HK-2 (cell line): ENCODE results near the gene TOMM40.
A peak's percentile ranks its signal among the peaks of the same experiment; 100 is the strongest.
"Not testable (repeated sequence)": the region's sequence is repeated elsewhere in the genome, so short reads cannot be mapped to it uniquely, and the experiment has no call there.

Experiments
- DNase-seq: peaks from one replicate; pipeline ENCODE4 v3.0.0-alpha.2; 2018; ENCODE audit not compliant: unreplicated experiment

Gene TOMM40

GRCh38 chr19:44897835-44898234 is 6.8 kb downstream of the TOMM40 start:
- DNase-seq = no peak

DNA sequence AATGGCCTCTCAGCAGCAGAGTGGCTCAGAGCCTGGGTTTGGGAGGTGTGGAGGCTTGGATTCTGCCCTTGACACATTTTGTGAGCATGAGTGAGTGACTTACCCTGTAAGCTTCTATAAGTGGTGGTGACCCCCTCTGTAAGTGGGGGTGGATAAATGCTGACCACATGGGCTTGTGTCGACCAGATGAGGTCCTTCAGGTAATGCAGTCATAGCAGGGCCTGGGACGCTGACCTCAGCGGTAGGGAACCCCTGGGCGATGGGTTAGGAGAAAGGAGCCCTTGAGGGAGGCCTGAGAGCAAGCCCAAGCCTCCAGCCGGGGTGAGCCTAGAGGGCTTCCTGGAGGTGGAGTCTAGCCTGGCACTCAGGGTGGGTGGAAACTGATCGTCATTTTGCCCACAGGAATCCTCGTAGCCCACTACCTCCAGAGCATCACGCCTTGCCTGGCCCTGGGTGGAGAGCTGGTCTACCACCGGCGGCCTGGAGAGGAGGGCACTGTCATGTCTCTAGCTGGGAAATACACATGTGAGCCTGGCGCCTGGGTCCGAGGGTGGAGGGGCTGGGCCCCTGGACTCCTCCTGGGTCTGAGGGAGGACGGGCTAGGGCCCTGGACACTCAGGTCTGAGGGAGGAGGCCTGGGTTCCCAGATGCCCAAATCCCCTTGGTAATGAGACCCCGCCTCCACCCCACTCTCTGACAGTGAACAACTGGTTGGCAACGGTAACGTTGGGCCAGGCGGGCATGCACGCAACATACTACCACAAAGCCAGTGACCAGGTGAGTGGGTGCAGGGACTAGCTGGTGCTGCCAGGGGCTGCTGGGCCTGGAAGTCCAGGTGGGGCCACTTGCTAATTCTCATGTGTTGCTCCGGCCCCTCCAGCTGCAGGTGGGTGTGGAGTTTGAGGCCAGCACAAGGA is 9.5 kb downstream of the TOMM40 start:
- no peak for DNase-seq

GRCh38 chr19:44903216-44903601 is 12.2 kb downstream of the TOMM40 start:
- DNase-seq = no peak

DNA sequence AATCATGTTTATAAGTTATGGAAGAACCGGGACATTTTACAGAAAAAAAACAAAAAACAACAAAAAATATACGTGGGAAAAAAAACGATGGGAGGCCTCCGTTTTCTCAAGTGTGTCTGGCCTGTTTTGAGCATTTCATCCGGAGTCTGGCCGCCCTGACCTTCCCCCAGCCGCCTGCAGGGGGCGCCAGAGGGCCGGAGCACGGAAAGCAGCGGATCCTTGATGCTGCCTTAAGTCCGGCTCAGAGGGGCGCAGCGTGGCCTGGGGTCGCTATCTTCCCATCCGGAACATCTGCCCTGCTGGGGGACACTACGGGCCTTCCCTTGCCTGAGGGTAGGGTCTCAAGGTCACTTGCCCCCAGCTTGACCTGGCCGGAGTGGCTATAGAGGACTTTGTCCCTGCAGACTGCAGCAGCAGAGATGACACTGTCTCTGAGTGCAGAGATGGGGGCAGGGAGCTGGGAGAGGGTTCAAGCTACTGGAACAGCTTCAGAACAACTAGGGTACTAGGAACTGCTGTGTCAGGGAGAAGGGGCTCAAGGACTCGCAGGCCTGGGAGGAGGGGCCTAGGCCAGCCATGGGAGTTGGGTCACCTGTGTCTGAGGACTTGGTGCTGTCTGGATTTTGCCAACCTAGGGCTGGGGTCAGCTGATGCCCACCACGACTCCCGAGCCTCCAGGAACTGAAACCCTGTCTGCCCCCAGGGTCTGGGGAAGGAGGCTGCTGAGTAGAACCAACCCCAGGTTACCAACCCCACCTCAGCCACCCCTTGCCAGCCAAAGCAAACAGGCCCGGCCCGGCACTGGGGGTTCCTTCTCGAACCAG is 12.8 kb downstream of the TOMM40 start:
- DNase-seq = peak; percentile 78

DNA sequence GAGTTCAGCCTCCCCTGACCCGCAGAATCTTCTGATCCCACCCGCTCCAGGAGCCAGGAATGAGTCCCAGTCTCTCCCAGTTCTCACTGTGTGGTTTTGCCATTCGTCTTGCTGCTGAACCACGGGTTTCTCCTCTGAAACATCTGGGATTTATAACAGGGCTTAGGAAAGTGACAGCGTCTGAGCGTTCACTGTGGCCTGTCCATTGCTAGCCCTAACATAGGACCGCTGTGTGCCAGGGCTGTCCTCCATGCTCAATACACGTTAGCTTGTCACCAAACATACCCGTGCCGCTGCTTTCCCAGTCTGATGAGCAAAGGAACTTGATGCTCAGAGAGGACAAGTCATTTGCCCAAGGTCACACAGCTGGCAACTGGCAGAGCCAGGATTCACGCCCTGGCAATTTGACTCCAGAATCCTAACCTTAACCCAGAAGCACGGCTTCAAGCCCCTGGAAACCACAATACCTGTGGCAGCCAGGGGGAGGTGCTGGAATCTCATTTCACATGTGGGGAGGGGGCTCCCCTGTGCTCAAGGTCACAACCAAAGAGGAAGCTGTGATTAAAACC is 13.5 kb downstream of the TOMM40 start:
- DNase-seq = no peak

- DNase-seq = no peak
Observed at GRCh38 chr19:44905437-44906160, 14.5 kb downstream of the TOMM40 start, which contains the start of gene APOE. TSS of gene APOE (plus strand) at chr19:44905796. CDS start at chr19:44906625, 829 bp downstream.

- no peak for DNase-seq
Observed at GRCh38 chr19:44907613-44908012, 16.6 kb downstream of the TOMM40 start.

DNA sequence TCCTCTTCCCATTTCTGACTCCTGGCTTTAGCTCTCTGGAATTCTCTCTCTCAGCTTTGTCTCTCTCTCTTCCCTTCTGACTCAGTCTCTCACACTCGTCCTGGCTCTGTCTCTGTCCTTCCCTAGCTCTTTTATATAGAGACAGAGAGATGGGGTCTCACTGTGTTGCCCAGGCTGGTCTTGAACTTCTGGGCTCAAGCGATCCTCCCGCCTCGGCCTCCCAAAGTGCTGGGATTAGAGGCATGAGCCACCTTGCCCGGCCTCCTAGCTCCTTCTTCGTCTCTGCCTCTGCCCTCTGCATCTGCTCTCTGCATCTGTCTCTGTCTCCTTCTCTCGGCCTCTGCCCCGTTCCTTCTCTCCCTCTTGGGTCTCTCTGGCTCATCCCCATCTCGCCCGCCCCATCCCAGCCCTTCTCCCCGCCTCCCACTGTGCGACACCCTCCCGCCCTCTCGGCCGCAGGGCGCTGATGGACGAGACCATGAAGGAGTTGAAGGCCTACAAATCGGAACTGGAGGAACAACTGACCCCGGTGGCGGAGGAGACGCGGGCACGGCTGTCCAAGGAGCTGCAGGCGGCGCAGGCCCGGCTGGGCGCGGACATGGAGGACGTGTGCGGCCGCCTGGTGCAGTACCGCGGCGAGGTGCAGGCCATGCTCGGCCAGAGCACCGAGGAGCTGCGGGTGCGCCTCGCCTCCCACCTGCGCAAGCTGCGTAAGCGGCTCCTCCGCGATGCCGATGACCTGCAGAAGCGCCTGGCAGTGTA is 17.2 kb downstream of the TOMM40 start:
- DNase-seq = no peak

- no peak for DNase-seq
Observed at GRCh38 chr19:44908836-44909261, 17.8 kb downstream of the TOMM40 start.

GRCh38 chr19:44909775-44910174 is 18.7 kb downstream of the TOMM40 start:
- DNase-seq = no peak

- not testable (repeated sequence) for DNase-seq
Observed at GRCh38 chr19:44911896-44912295, 20.8 kb downstream of the TOMM40 start.

GRCh38 chr19:44912854-44913253 is 21.8 kb downstream of the TOMM40 start:
- no peak for DNase-seq

DNA sequence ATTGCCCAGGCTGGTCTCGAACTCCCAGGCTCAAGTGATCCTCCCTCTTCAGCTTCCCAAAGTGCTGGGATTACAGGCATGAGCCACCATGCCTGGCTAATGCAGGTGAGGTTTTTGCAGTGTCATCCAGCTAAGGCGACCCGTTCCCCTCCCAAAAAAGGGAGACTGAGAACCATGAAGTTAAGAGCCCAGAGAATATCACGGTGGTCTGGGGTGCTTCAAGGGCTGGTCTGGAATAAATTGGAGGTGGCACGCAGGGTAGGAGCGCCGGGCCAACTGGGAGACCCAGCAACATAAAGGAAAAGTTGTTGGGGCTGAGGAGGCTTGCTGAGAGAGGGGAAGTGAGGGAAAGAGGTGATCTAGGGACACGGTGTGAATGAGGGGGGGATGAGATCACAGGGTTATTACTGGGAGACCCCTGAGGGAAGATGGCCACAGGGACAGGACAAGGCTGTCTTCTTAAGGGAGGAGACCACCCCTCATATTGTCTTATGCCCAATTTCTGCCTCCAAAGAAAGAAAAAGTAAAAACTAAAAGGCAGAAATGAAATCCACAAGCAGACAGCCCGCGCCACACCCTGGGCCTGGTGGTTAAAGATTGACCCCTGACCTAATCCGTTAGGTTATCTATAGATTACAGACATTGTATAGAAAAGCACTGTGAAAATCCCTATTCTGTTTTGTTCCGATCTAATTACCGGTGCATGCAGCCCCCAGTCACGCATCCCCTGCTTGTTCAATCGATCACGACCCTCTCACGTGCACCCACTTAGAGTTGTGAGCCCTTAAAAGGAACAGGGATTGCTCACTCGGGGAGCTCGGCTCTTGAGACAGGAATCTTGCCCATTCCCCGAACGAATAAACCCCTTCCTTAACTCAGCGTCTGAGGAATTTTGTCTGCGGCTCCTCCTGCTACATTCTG is 22.7 kb downstream of the TOMM40 start:
- DNase-seq = not testable (repeated sequence)

GRCh38 chr19:44914433-44915206 is 23.6 kb downstream of the TOMM40 start, which contains the start of gene APOC1:
TSS of gene APOC1 (plus strand) at chr19:44914608. CDS start at chr19:44914892, 284 bp downstream.
- peak; percentile 84 for DNase-seq

DNA sequence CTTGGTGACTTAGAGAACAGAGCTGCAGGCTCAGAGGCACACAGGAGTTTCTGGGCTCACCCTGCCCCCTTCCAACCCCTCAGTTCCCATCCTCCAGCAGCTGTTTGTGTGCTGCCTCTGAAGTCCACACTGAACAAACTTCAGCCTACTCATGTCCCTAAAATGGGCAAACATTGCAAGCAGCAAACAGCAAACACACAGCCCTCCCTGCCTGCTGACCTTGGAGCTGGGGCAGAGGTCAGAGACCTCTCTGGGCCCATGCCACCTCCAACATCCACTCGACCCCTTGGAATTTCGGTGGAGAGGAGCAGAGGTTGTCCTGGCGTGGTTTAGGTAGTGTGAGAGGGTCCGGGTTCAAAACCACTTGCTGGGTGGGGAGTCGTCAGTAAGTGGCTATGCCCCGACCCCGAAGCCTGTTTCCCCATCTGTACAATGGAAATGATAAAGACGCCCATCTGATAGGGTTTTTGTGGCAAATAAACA is 33.2 kb downstream of the TOMM40 start:
- no peak for DNase-seq

- DNase-seq = no peak
Observed at GRCh38 chr19:44925114-44925891, 34.2 kb downstream of the TOMM40 start.

- DNase-seq = not testable (repeated sequence)
Observed at GRCh38 chr19:44926245-44927077, 35.4 kb downstream of the TOMM40 start.
